ENCODE data around the gene UTS2B.

- no peak for TF ChIP-seq CTCF (IDR thresholded peaks at IDR 0.05)
- no peak for TF ChIP-seq ZFX (IDR thresholded peaks at IDR 0.05; ENCODE audit: borderline replicate concordance)
Observed at GRCh38 chr3:191300422-191300821, 29.9 kb downstream of the UTS2B start.
